GM12878 (cell line): ENCODE measurements around the gene CYB5A. TPM values are rescaled to one million over a fixed set of nuclear protein-coding genes. Genes with fewer than 3 reads are reported as not detected.

Experiments used
- ATAC-seq: fragments of 200-7000 bp; cut with Tn5 transposase; 3 replicates; pipeline ENCODE4 v1.9.1; 2020; ENCODE audit warnings: mild to moderate bottlenecking, moderate library complexity
- BruUV-seq: library from RNA; stranded (reverse); fragments of 400-500 nt; replicated peaks from 2 replicates; lab custom pipeline; 2021; lab: Mats Ljungman, UMichigan
- CTCF ChIA-PET: fragments of 300-600 bp; sonication (Branson Sonifier 250); formaldehyde crosslinking; extraction: SDS; loops from one replicate; lab custom pipeline; 2021; ENCODE audit warnings: inconsistent platforms; lab: Yijun Ruan, JAX
- POLR2A ChIA-PET: fragments of 350-600 bp; formaldehyde crosslinking; extraction: SDS; loops from one replicate; lab custom pipeline; 2021; ENCODE audit warnings: inconsistent platforms; lab: Charles Lee
- RAD21 ChIA-PET: fragments of 300-600 bp; sonication (Branson Sonifier 250); formaldehyde crosslinking; loops from one replicate; lab custom pipeline; 2023; ENCODE audit warnings: antibody characterized with exemption; ENCODE audit not compliant: unreplicated experiment; lab: Charles Lee
- SMC1A ChIA-PET: fragments of 300-600 bp; sonication (Branson Sonifier 250); formaldehyde crosslinking; loops from one replicate; lab custom pipeline; 2023; ENCODE audit not compliant: unreplicated experiment, uncharacterized antibody; lab: Charles Lee
- DNase-seq: peaks from one replicate; pipeline ENCODE4 v3.0.0-alpha.2; 2011; ENCODE audit warnings: low read depth, low spot score
- FAIRE-seq: peaks from 3 replicates; lab custom pipeline; 2011; peaks lifted over from hg19 to GRCh38; lab: Jason Lieb, UNC
- H2AFZ ChIP-seq: 2 replicates; pipeline ENCODE4 v1.6.0; 2011; ENCODE audit warnings: low read depth, low read length, control low read depth; ENCODE audit not compliant: control insufficient read depth
- H3K27ac ChIP-seq: 2 replicates; pipeline ENCODE4 v1.5.1; 2011; ENCODE audit warnings: control low read depth; ENCODE audit not compliant: control insufficient read depth, insufficient read depth
- H3K27me3 ChIP-seq, 2 experiments: replicated peaks in 1 of 2; 2 replicates each; pipeline versions ENCODE4 v1.6.0 to v1.6.1; 2011; ENCODE audit warnings: low read length in 1 of 2; ENCODE audit not compliant: control insufficient read depth in 2 of 2, insufficient read depth in 2 of 2
- H3K36me3 ChIP-seq, 2 experiments: 2 replicates each; pipeline ENCODE4 v1.5.1; 2011; ENCODE audit warnings: low read length in 1 of 2; ENCODE audit not compliant: control insufficient read depth in 2 of 2, insufficient read depth in 2 of 2
- H3K4me1 ChIP-seq: 2 replicates; pipeline ENCODE4 v1.6.1; 2011; ENCODE audit warnings: mild to moderate bottlenecking, low read length, moderate library complexity, mixed read lengths; ENCODE audit not compliant: control insufficient read depth, insufficient read depth
- H3K4me2 ChIP-seq: 2 replicates; pipeline ENCODE4 v1.6.0; 2011; ENCODE audit warnings: control low read depth; ENCODE audit not compliant: control insufficient read depth, insufficient read depth
- H3K4me3 ChIP-seq: fragments of 200-600 bp; sonication (generic); 2 replicates; pipeline ENCODE4 v1.5.1; 2016
- H3K79me2 ChIP-seq: 2 replicates; pipeline ENCODE4 v1.6.0; 2011; ENCODE audit warnings: low read length; ENCODE audit not compliant: control insufficient read depth, insufficient read depth
- H3K9ac ChIP-seq: 2 replicates; pipeline ENCODE4 v1.8.0; 2011; ENCODE audit warnings: low read length, control low read depth, mixed read lengths; ENCODE audit not compliant: control insufficient read depth, insufficient read depth
- H3K9me3 ChIP-seq: replicated peaks from 3 replicates; pipeline ENCODE4 v1.5.1; 2011; ENCODE audit warnings: mild to moderate bottlenecking, low read length; ENCODE audit not compliant: control insufficient read depth, insufficient read depth
- H4K20me1 ChIP-seq: 2 replicates; pipeline ENCODE4 v1.6.0; 2011; ENCODE audit not compliant: control insufficient read depth, insufficient read depth
- BACH1 ChIP-seq: fragments of 450-650 bp; IDR thresholded peaks from 2 replicates; pipeline ENCODE4 v1.6.1; 2017; ENCODE audit warnings: mild to moderate bottlenecking, borderline replicate concordance
- BCLAF1 ChIP-seq: fragments of 450-650 bp; IDR thresholded peaks from 2 replicates; pipeline ENCODE4 v1.6.1; 2017; ENCODE audit warnings: antibody characterized with exemption, mild to moderate bottlenecking, moderate library complexity
- BHLHE40 ChIP-seq, 2 experiments: fragments of 450-650 bp in 1 of 2; IDR thresholded peaks; 2 replicates each; pipeline ENCODE4 v1.6.1; 2011 to 2017; ENCODE audit warnings: low read depth in 2 of 2, borderline replicate concordance in 1 of 2, improper control_type of control experiment in 1 of 2, low read length in 1 of 2, mild to moderate bottlenecking in 1 of 2
- CBFB ChIP-seq: IDR thresholded peaks from 2 replicates; pipeline ENCODE4 v1.6.1; 2016; ENCODE audit warnings: antibody characterized with exemption, low read depth
- CHD2 ChIP-seq: IDR thresholded peaks from 2 replicates; pipeline ENCODE4 v1.6.1; 2011; ENCODE audit warnings: low read depth, low read length, improper control_type of control experiment, borderline replicate concordance
- IKZF1 ChIP-seq: fragments of 450-650 bp; conservative IDR thresholded peaks from 2 replicates; pipeline ENCODE4 v1.6.1; 2017; ENCODE audit warnings: antibody characterized with exemption, mild to moderate bottlenecking
- IRF5 ChIP-seq: fragments of 450-650 bp; IDR thresholded peaks from 2 replicates; pipeline ENCODE4 v1.6.1; 2017; ENCODE audit warnings: borderline replicate concordance
- JUND ChIP-seq: IDR thresholded peaks from 2 replicates; pipeline ENCODE4 v1.6.1; 2012; ENCODE audit warnings: low read depth, mild to moderate bottlenecking, low read length, improper control_type of control experiment, moderate library complexity
- MTA2 ChIP-seq: fragments of 450-650 bp; IDR thresholded peaks from 2 replicates; pipeline ENCODE4 v1.6.1; 2016; ENCODE audit warnings: low read depth, mild to moderate bottlenecking, moderate library complexity
- NR2F1 ChIP-seq: fragments of 450-650 bp; conservative IDR thresholded peaks from 2 replicates; pipeline ENCODE4 v1.6.1; 2017; ENCODE audit warnings: mild to moderate bottlenecking
- NRF1 ChIP-seq: conservative IDR thresholded peaks from 2 replicates; pipeline ENCODE4 v1.6.1; 2011; ENCODE audit warnings: mild to moderate bottlenecking, low read depth, low read length, improper control_type of control experiment
- ZNF274 ChIP-seq: IDR thresholded peaks from one replicate; pipeline ENCODE4 v1.8.0; 2011; ENCODE audit not compliant: insufficient read length, insufficient read depth
- whole genome bisulfite sequencing: methylation state at CpG from one replicate; pipeline ENCODE4 v1.1.6; 2016; ENCODE audit warnings: low lambda C conversion rate; ENCODE audit not compliant: insufficient replicate concordance, insufficient coverage; ENCODE audit errors: missing lambda C conversion rate; 5-methylcytosine and 5-hydroxymethylcytosine counted together
- in situ Hi-C: fragments of 300-500 bp; cut with MboI; formaldehyde crosslinking; loops from 9 replicates; pipeline ENCODE4 v1.14.3; 2018; ENCODE audit warnings: mixed read lengths
- intact Hi-C: fragments of 100-400 bp; cut with micrococcal nuclease; formaldehyde crosslinking; loops from one replicate; pipeline ENCODE4 v1.14.2; 2022; ENCODE audit not compliant: unreplicated experiment
- polyA plus RNA-seq, 11 experiments: library from polyadenylated mRNA; depleted of rRNA in 4 of 11; unstranded in 6 of 11; stranded (reverse) in 5 of 11; fragments of >200 nt; fragmentation: Nextera tagmentation in 4 of 11; fragmentation: Illumina TruSeq in 1 of 11; extraction: Ambion mirVana in 4 of 11; extraction: Trizol in 1 of 11; gene quantifications; 1 replicate in 1 of 11; 2 replicates in 10 of 11; pipeline versions ENCODE4 v1.2.1 to v1.2.3, GENCODE V29; 2011 to 2016; ENCODE audit warnings: inconsistent platforms in 2 of 11, missing spikeins in 2 of 11, low read depth in 1 of 11
- total RNA-seq, 4 experiments: library from RNA; depleted of rRNA in 3 of 4; stranded (reverse); fragments of >200 nt in 3 of 4; fragmentation: Illumina TruSeq in 1 of 4; extraction: Trizol in 1 of 4; gene quantifications; 2 replicates each; pipeline versions ENCODE4 v1.2.1 to v1.2.3, GENCODE V29; 2013 to 2021

CYB5A gene
- total and polyA plus RNA-seq, 10 of the 15 experiments (the other 5 are each of a cell fraction or from before 2014, with no cell fraction given): 60.2 to 129 (median 103) TPM

DNA sequence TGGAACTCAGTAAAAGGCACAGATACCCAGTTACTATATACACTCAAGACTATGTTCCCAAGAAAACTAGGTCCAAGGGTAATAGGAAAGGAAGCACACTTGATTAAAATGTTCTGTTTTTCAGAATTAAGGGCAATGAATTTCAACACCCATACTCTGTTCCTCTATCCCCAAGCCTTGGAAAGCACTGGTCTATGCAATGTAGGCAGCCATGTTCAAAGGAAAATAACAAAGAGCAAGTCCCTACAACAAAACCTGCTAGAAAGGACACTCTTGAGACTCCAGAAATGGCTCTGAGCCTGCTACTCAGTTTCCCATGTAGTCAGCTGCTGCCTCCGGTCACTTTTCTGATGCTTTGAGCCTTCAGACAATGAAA lies 6.8 kb downstream of the CYB5A start:
- no peak overlapping the region for H2AFZ ChIP-seq
- intact Hi-C loops: no loop called here
- H3K27ac ChIP-seq: no peak overlapping the region
- H3K36me3 ChIP-seq: no peaks in the 10 kb centered on the region
- CTCF ChIA-PET: interaction anchor here (0.8 kb wide), 1 partner anchor 18 kb away, joined by 3 read pairs; no protein-coding TSS in a partner anchor
- TF ChIP-seq CHD2 (no peak), MTA2 (no peak), CBFB (no peak), IKZF1 (no peak)
- H3K9me3 ChIP-seq: no peaks in the 10 kb centered on the region
- 100% methylated on average over 1 of the region's 1 CpG for WGBS
- H3K9ac ChIP-seq: no peak overlapping the region
- BruUV-seq: no TSS peak
- in situ Hi-C loops: no loop called here
- no peak overlapping the region for H3K4me3 ChIP-seq
- ATAC-seq: no peak
- H3K79me2 ChIP-seq: peaks cover 1% of the 10 kb centered on the region; the same call in 1 of the 2 replicates
- H3K27me3 ChIP-seq: no peaks in the 10 kb centered on the region
- no peaks in the 10 kb centered on the region for H4K20me1 ChIP-seq
- no peak for FAIRE-seq
- POLR2A ChIA-PET: interaction anchor here (0.9 kb wide), 1 partner anchor 9 kb away, joined by 3 read pairs; no protein-coding TSS in a partner anchor
- H3K4me1 ChIP-seq: peaks cover 7% of the 10 kb centered on the region
- no peak overlapping the region for H3K4me2 ChIP-seq
- RAD21 ChIA-PET: no interaction called here
- no peak for DNase-seq
- SMC1A ChIA-PET: interaction anchor here (1.0 kb wide), 1 partner anchor 44 kb away, joined by 3 read pairs; no protein-coding TSS in a partner anchor

- no peak for ATAC-seq
- Histone ChIP-seq H3K27ac (no peak overlapping the region), H3K4me1 (peaks cover 7% of the 10 kb centered on the region), H3K4me3 (no peak overlapping the region), H3K36me3 (no peaks in the 10 kb centered on the region), H3K9ac (no peak overlapping the region), H4K20me1 (no peaks in the 10 kb centered on the region), H3K27me3 (no peaks in the 10 kb centered on the region), H3K79me2 (peaks cover 1% of the 10 kb centered on the region; the same call in 1 of the 2 replicates), H2AFZ (no peak overlapping the region), H3K4me2 (no peak overlapping the region), H3K9me3 (no peaks in the 10 kb centered on the region)
- WGBS: 83% methylated on average over 11 of the region's 11 CpGs
- no TSS peak for BruUV-seq
- POLR2A ChIA-PET: interaction anchor here (0.9 kb wide), 1 partner anchor 9 kb away, joined by 3 read pairs; no protein-coding TSS in a partner anchor
- CTCF ChIA-PET: interaction anchor here (0.8 kb wide), 1 partner anchor 18 kb away, joined by 3 read pairs; no protein-coding TSS in a partner anchor
- SMC1A ChIA-PET: interaction anchor here (0.8 to 1.0 kb wide), 2 partner anchors 8 to 43 kb away, joined by 3 read pairs; no protein-coding TSS in a partner anchor
- FAIRE-seq: no peak
- in situ Hi-C loops (no loop called here), intact Hi-C loops (no loop called here)
- RAD21 ChIA-PET: interaction anchor here (0.7 kb wide), 1 partner anchor 452 kb away, joined by 3 read pairs; no protein-coding TSS in a partner anchor
- DNase-seq: no peak
- no peak for TF ChIP-seq ZNF274
- no peak for TF ChIP-seq JUND
- no peak for TF ChIP-seq BACH1
- no peak for TF ChIP-seq BCLAF1
- no peak for TF ChIP-seq BHLHE40 (IDR thresholded peaks at IDR 0.05; ENCODE audit: borderline replicate concordance in 1 of 2, low read depth in 2 of 2, low read length in 1 of 2)
- TF ChIP-seq NRF1: no peak
- no peak for TF ChIP-seq NR2F1
- no peak for TF ChIP-seq IRF5
These were observed 7.4 kb downstream of the CYB5A start for GRCh38 chr18:74284191-74284979.
